Measurements from ENCODE around the gene PTPRN.

PTPRN gene

GRCh38 chr2:219308142-219309101, 779 bp downstream of the PTPRN start:
- no peak for DNase-seq (ENCODE audit: low read depth, low spot score)
- ChIA-PET CTCF (interaction anchor here (0.8 to 15.2 kb wide), 4 partner anchors 9 to 221 kb away, joined by 3 to 145 read pairs (median 32); no protein-coding TSS in a partner anchor), POLR2A (interaction anchor here (0.5 kb wide), 1 partner anchor 79 kb away, joined by 3 read pairs; no protein-coding TSS in a partner anchor)
- no peak for TF ChIP-seq CTCF (IDR thresholded peaks at IDR 0.05; ENCODE audit: insufficient read depth, low read length, missing control alignments)
- H3K4me3 ChIP-seq (ENCODE audit: low read depth, low read length), result peak overlapping the region; percentile 49

GRCh38 chr2:219306047-219306446, 3.2 kb downstream of the PTPRN start:
- TF ChIP-seq CTCF (IDR thresholded peaks at IDR 0.05; ENCODE audit: insufficient read depth, low read length, missing control alignments), result no peak
- H3K4me3 ChIP-seq (ENCODE audit: low read depth, low read length), result no peak overlapping the region
- POLR2A ChIA-PET, result no interaction called here
- no peak for DNase-seq (ENCODE audit: low read depth, low spot score)
- CTCF ChIA-PET, result interaction anchor here (0.7 to 16.4 kb wide), 6 partner anchors 8 to 151 kb away, joined by 3 to 315 read pairs (median 3); partner anchors contain the start of gene NHEJ1

GRCh38 chr2:219304223-219304622, 5.0 kb downstream of the PTPRN start:
- ChIA-PET CTCF (interaction anchor here (1.5 to 22.1 kb wide), 4 partner anchors 12 to 149 kb away, joined by 4 to 691 read pairs (median 230); partner anchors contain the start of genes DNAJB2 and NHEJ1), POLR2A (no interaction called here)

GRCh38 chr2:219302412-219302968, 6.7 kb downstream of the PTPRN start:
- no peak for DNase-seq (ENCODE audit: low read depth, low spot score)
- TF ChIP-seq CTCF (IDR thresholded peaks at IDR 0.05; ENCODE audit: insufficient read depth, low read length, missing control alignments), result no peak
- POLR2A ChIA-PET, result no interaction called here
- no peak overlapping the region for H3K4me3 ChIP-seq (ENCODE audit: low read depth, low read length)
- CTCF ChIA-PET, result interaction anchor here (1.1 to 22.1 kb wide), 7 partner anchors 9 to 147 kb away, joined by 3 to 691 read pairs (median 61); partner anchors contain the start of genes ANKZF1, ATG9A, DNAJB2 and NHEJ1

More at GRCh38 chr2:219304223-219304622, 5.0 kb downstream of the PTPRN start:
- DNase-seq (ENCODE audit: low read depth, low spot score), result no peak
- TF ChIP-seq CTCF (IDR thresholded peaks at IDR 0.05; ENCODE audit: insufficient read depth, low read length, missing control alignments), result no peak
- H3K4me3 ChIP-seq (ENCODE audit: low read depth, low read length), result no peak overlapping the region

GRCh38 chr2:219300022-219300421, 9.2 kb downstream of the PTPRN start:
- ChIA-PET CTCF (interaction anchor here (0.7 to 22.1 kb wide), 24 partner anchors 8 to 304 kb away, joined by 3 to 691 read pairs (median 6); partner anchors contain the start of genes ANKZF1, ATG9A, CNPPD1 and DNAJB2), POLR2A (no interaction called here)
- no peak for TF ChIP-seq CTCF (IDR thresholded peaks at IDR 0.05; ENCODE audit: insufficient read depth, low read length, missing control alignments)
- no peak for DNase-seq (ENCODE audit: low read depth, low spot score)
- H3K4me3 ChIP-seq (ENCODE audit: low read depth, low read length), result no peak overlapping the region

Measured in AG04449 (cell line).